Stimulated activated naive CD8-positive, alpha-beta T cell treated with anti-CD3 and anti-CD28 coated beads, Interleukin-15, amount 100 ng/mL, for 72 hours (primary cell): Measurements from ENCODE around the gene BAIAP2L2.
"Not testable (repeated sequence)": the region's sequence is repeated elsewhere in the genome, so short reads cannot be mapped to it uniquely, and the experiment has no call there.

Experiments
- ATAC-seq: fragments of 150-1000 bp; cut with Tn5 transposase; 2 replicates; pipeline ENCODE4 v1.10.0; 2021; ENCODE audit warnings: mild to moderate bottlenecking, moderate library complexity
- DNase-seq, 2 donors: peaks; one replicate each; pipeline ENCODE4 v3.0.0; 2021 to 2022
- H3K27ac Mint-ChIP-seq, 2 donors: one replicate each; pipeline ENCODE4 v1.8.0; 2022; ENCODE audit warnings: mild to moderate bottlenecking in 2 of 2, mixed read lengths in 2 of 2, moderate library complexity in 2 of 2
- H3K27me3 Mint-ChIP-seq: one replicate; pipeline ENCODE4 v1.8.0; 2022; ENCODE audit warnings: mixed read lengths
- H3K4me1 Mint-ChIP-seq: one replicate; pipeline ENCODE4 v1.8.0; 2022; ENCODE audit warnings: mild to moderate bottlenecking, mixed read lengths
- H3K4me3 Mint-ChIP-seq, 2 donors: one replicate each; pipeline ENCODE4 v1.8.0; 2022; ENCODE audit warnings: mild to moderate bottlenecking in 2 of 2, mixed read lengths in 2 of 2, moderate library complexity in 1 of 2
- H3K9me3 Mint-ChIP-seq, 2 donors: one replicate each; pipeline ENCODE4 v1.8.0; 2022; ENCODE audit warnings: mixed read lengths in 2 of 2

Gene BAIAP2L2

GRCh38 chr22:38050720-38051119, 59.8 kb downstream of the BAIAP2L2 start:
- no peaks in the 10 kb centered on the region for H3K9me3 Mint-ChIP-seq
- peaks cover 6% of the 10 kb centered on the region for H3K27me3 Mint-ChIP-seq
- ATAC-seq (no peak), DNase-seq (no peak)
- no peak overlapping the region for H3K27ac Mint-ChIP-seq
- H3K4me1 Mint-ChIP-seq = peaks cover 6% of the 10 kb centered on the region
- H3K4me3 Mint-ChIP-seq = no peak overlapping the region

DNA sequence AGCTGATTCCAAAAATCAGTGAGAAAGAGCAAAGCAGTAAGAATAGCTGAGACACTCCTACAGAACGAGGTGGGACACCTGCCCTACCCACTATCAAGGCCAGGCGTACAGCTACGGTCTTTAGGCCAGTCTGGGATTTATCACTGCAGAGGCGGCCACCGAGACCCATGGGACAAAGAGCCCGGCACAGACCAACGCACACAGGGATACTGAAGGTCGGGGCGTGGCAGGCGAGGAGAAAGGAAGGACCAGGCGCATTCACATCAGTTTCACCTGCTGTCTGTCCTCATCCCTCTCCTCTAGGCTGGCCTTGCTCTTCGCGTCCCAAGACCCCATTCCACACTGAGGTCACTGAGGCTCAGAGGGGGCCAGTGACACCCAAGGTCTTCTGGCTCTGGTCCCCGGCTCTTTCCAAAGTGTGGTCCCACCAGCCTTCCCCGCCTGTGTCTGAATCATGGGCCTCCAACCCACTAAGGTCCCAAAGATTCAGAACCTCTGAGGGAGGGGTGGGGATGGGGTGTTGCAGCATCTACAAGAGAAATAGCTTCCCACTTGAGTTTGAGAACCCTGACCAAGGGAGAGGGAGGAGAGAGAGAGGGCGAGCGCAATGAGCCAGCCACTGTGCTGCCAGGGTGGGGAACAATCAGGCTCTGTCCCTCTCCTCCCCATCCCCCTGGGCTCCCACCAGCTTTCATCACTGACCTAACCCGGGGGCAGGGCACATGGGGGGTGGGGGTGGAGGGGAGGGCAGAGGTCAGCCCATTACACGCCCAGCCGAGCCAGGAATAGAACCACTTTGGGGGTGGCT, 60.5 kb downstream of the BAIAP2L2 start:
- peaks cover 7% of the 10 kb centered on the region for H3K27me3 Mint-ChIP-seq

GRCh38 chr22:38046070-38046748, 64.3 kb downstream of the BAIAP2L2 start:
- DNase-seq (no peak), ATAC-seq (no peak)
- peaks cover 7% of the 10 kb centered on the region for H3K27me3 Mint-ChIP-seq
- peak overlapping the region in 1 of 2 donors; percentile 67 for H3K27ac Mint-ChIP-seq
- H3K4me3 Mint-ChIP-seq = no peak overlapping the region
- H3K9me3 Mint-ChIP-seq = no peaks in the 10 kb centered on the region
- no peaks in the 10 kb centered on the region for H3K4me1 Mint-ChIP-seq

More for the DNA sequence above, 60.5 kb downstream of the BAIAP2L2 start:
- H3K9me3 Mint-ChIP-seq = no peaks in the 10 kb centered on the region
- ATAC-seq = no peak
- DNase-seq = no peak
- no peak overlapping the region for H3K27ac Mint-ChIP-seq
- H3K4me1 Mint-ChIP-seq = peaks cover 6% of the 10 kb centered on the region
- no peak overlapping the region for H3K4me3 Mint-ChIP-seq

DNA sequence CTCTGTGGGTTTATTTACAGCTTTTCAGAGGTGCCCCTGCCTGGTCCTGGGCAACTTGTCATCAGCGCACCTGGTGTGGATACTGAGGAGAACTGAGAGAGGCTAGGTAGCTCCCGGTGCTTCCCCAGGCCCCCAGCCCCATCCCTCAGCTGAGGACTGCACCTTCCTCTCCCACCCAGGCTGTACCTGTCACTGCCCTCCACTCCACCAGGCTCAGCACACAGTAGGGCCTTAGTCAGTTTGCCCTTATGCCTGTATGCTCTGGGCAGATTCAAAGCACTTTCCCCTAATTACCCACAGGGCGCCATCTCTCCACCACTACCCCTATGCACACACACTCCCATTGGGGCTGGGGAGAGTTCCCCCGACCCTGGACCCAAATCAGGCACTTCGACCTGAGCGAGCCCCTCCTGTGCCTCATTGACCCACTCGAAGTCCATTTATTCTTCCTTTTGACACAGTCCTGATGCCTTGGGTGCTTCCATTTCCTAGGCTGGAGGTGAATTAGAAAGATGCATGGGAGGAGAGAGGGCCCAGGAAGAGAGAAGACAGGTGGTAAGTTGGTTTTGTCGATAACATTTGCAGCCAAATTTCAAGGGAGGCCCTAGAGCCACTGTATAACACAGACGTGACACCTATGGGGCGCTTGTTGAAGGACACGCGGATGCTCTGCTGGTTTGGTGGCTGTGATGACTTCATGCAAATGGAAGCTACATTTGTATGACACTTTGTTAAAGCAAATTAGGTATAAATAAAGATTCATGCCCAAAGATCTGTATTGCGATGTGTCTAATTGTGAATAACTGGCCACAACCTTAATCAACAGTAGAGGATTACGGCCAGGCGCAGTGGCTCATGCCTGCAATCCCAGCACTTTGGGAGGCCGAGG, 67.1 kb downstream of the BAIAP2L2 start:
- no peak for DNase-seq
- Mint-ChIP-seq H3K9me3 (no peaks in the 10 kb centered on the region), H3K27ac (no peak overlapping the region), H3K4me3 (no peak overlapping the region), H3K27me3 (peaks cover 7% of the 10 kb centered on the region), H3K4me1 (no peaks in the 10 kb centered on the region)
- no peak for ATAC-seq

DNA sequence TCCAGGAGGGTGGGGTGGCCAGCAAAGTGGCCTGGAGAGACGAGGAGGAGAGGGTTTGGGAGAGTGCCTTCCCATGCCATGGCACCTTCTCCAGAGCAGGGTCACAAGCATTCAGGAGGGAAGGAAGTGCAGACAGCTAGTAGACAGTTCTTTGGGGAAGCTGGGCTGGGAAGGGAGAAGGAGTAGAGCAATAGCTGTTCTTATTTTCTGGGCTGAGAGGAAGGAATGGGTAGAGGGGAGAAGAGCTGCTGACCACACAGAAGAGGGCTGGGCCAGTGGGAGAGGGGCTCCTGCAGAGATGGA, 68.0 kb downstream of the BAIAP2L2 start:
- Mint-ChIP-seq H3K9me3 (no peaks in the 10 kb centered on the region), H3K27ac (no peak overlapping the region), H3K4me1 (no peaks in the 10 kb centered on the region), H3K4me3 (no peak overlapping the region), H3K27me3 (peaks cover 7% of the 10 kb centered on the region)
- DNase-seq (no peak), ATAC-seq (no peak)

GRCh38 chr22:38041760-38042487, 68.6 kb downstream of the BAIAP2L2 start:
- Mint-ChIP-seq H3K27ac (no peak overlapping the region), H3K4me3 (no peak overlapping the region), H3K9me3 (no peaks in the 10 kb centered on the region), H3K27me3 (peaks cover 7% of the 10 kb centered on the region), H3K4me1 (no peaks in the 10 kb centered on the region)
- no peak for ATAC-seq
- DNase-seq = no peak

DNA sequence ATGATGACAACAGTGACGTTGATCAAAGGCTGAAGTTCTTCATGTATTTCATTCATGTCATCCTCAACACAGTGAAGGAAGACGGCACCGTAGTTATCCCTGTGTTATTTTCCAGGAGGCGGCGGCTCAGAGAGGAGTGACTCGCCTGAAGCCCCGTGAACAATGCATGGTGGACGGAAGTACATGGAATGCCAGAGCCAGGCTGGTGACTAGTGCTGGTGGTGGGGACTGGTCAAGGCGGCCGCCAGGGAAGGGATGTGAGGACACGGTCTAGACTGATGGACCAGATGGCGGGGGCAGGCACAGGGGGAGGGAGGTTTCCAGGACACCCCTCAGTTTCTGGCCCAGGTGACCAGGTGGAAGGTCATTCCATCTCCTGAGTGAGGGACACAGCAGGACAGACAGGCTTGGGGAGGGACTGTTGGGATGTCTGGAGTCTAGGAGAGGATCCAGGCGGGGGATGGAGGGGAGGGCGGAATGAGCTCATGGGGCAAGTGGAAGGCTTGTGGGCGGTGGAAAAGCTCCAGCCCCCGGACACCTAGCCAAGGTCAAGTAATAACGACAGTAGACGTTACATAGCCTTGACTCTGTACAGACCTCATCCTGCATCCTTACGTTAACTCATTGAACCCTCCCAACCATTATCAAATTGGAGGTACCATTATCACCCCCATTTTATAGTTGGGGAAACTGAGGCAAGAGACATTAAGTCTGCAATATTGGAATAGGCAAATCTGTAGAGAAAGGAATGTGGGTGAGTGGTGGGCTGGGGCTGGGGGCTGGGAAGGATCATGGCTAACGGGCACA, 69.3 kb downstream of the BAIAP2L2 start:
- H3K4me1 Mint-ChIP-seq = no peaks in the 10 kb centered on the region
- no peaks in the 10 kb centered on the region for H3K9me3 Mint-ChIP-seq
- ATAC-seq (no peak), DNase-seq (no peak)
- H3K27ac Mint-ChIP-seq = peak overlapping the region in 1 of 2 donors; percentile 54
- peaks cover 6% of the 10 kb centered on the region for H3K27me3 Mint-ChIP-seq
- no peak overlapping the region for H3K4me3 Mint-ChIP-seq

- Mint-ChIP-seq H3K27ac (no peak overlapping the region), H3K27me3 (no peaks in the 10 kb centered on the region), H3K9me3 (no peaks in the 10 kb centered on the region), H3K4me1 (no peaks in the 10 kb centered on the region), H3K4me3 (no peak overlapping the region)
- DNase-seq = no peak
- ATAC-seq = no peak
Observed at GRCh38 chr22:38038890-38039812, 71.3 kb downstream of the BAIAP2L2 start.

- Mint-ChIP-seq H3K4me3 (no peak overlapping the region), H3K27me3 (no peaks in the 10 kb centered on the region), H3K27ac (no peak overlapping the region), H3K4me1 (no peaks in the 10 kb centered on the region), H3K9me3 (no peaks in the 10 kb centered on the region)
- ATAC-seq (peak; percentile 34), DNase-seq (no peak)
Observed at GRCh38 chr22:38038426-38038825, 72.1 kb downstream of the BAIAP2L2 start.

DNA sequence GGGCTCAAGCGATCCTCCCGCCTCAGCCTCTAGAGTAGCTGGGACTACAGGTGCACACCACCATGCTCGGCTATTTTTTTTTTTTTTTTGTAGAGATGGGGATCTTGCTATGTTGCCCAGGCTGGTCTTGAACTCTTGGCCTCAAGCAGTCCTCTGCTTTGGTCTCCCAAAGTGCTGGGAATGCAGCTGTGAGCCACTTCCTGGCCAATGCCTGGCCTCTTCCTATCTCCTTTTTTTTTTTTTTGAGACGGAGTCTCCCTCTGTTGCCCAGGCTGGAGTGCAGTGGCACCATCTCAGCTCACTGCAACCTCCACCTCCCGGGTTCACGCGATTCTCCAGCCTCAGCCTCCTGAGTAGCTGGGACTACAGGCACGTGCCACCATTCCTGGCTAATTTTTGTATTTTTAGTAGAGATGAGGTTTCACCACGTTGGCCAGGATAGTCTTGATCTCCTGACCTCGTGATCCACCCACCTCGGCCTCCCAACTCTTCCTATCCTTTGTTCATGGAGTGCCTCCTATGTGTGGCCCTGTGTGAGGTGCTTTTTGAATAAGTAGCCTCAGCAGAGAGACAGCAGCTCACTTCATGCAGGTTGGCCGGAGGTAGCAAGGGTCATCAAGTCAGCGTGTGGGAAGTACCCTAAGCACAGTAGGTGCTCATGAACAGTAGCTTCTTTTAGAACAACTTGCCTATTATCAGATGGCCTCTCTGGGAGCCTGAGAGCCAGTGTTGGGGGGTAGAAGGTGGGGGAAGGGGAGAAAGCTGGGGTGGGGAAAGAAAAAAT, 72.9 kb downstream of the BAIAP2L2 start:
- not testable (repeated sequence) for H3K27me3 Mint-ChIP-seq, H3K27ac Mint-ChIP-seq, H3K4me3 Mint-ChIP-seq, DNase-seq, ATAC-seq, H3K4me1 Mint-ChIP-seq, H3K9me3 Mint-ChIP-seq

- Mint-ChIP-seq H3K9me3 (no peaks in the 10 kb centered on the region), H3K27me3 (no peaks in the 10 kb centered on the region), H3K4me1 (no peaks in the 10 kb centered on the region), H3K4me3 (no peak overlapping the region), H3K27ac (no peak overlapping the region)
- DNase-seq (no peak), ATAC-seq (no peak)
Observed at GRCh38 chr22:38036392-38037062, 74.0 kb downstream of the BAIAP2L2 start.

DNA sequence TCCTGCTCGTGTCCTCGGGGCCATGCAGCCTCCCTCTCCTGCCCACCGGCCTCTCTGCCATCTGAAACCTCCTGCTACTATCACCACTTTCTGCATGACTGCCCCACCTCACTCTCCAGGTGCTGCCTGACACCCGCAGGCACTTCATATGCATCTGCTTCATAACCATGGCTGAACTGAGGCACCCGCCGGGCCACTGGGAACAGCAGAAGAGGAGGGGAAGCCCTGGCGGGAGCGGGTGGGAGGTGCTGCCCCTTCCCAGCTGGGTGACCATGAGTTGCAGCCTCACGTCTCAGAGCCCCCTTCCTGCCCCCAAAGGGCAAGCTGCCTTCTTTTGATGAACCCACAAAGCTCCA, 75.0 kb downstream of the BAIAP2L2 start:
- Mint-ChIP-seq H3K27me3 (no peaks in the 10 kb centered on the region), H3K4me3 (no peak overlapping the region), H3K27ac (no peak overlapping the region), H3K4me1 (no peaks in the 10 kb centered on the region), H3K9me3 (no peaks in the 10 kb centered on the region)
- DNase-seq = no peak
- no peak for ATAC-seq
